Upper lobe of left lung (tissue), 6 donors: Measurements from ENCODE around the gene FOXO6. TPM values are rescaled to one million over a fixed set of nuclear protein-coding genes. Genes with fewer than 3 reads are reported as not detected.
A peak's percentile ranks its signal among the peaks of the same experiment; 100 is the strongest.

Source experiments
- ATAC-seq, 2 donors: fragments of 200-7000 bp; cut with Tn5 transposase; one replicate each; pipeline ENCODE4 v1.9.1; 2022; ENCODE audit warnings: mild to moderate bottlenecking in 2 of 2, moderate library complexity in 2 of 2; ENCODE audit not compliant: low FRiP score in 2 of 2
- DNase-seq, 2 donors: peaks; one replicate each; pipeline ENCODE4 v3.0.0-alpha.2; 2019 to 2020
- H3K27ac ChIP-seq, 4 donors: fragments of 200-600 bp; sonication (generic); one replicate each; pipeline ENCODE4 v1.5.1; 2016 to 2019
- H3K27me3 ChIP-seq, 4 donors: fragments of 200-600 bp; sonication (generic); one replicate each; pipeline ENCODE4 v1.5.1; 2017 to 2019
- H3K36me3 ChIP-seq, 4 donors: fragments of 200-600 bp; sonication (generic); one replicate each; pipeline ENCODE4 v1.5.1; 2016 to 2019
- H3K4me1 ChIP-seq, 4 donors: fragments of 200-600 bp; sonication (generic); one replicate each; pipeline ENCODE4 v1.5.1; 2018 to 2019
- H3K4me3 ChIP-seq, 4 donors: fragments of 200-600 bp; sonication (generic); one replicate each; pipeline ENCODE4 v1.5.1; 2017 to 2019; ENCODE audit warnings: mild to moderate bottlenecking in 2 of 4, moderate library complexity in 1 of 4
- H3K9me3 ChIP-seq, 4 donors: fragments of 200-600 bp; sonication (generic); one replicate each; pipeline ENCODE4 v1.5.1; 2018 to 2019
- CTCF ChIP-seq, 6 experiments: fragments of 450-650 bp in 4 of 6; fragments of 200-600 bp in 2 of 6; sonication (generic) in 2 of 6; IDR thresholded peaks; one replicate each; pipeline ENCODE4 v1.5.1; 2016 to 2019; ENCODE audit warnings: antibody characterized with exemption in 6 of 6
- EP300 ChIP-seq, 4 donors: sonication (generic); formaldehyde crosslinking; IDR thresholded peaks; one replicate each; pipeline ENCODE4 v1.5.1; 2017; ENCODE audit warnings: antibody characterized with exemption in 4 of 4, control low read depth in 2 of 4
- POLR2A ChIP-seq, 4 donors: fragments of 450-650 bp; IDR thresholded peaks; one replicate each; pipeline ENCODE4 v1.5.1; 2016 to 2017; ENCODE audit warnings: antibody characterized with exemption in 4 of 4, mild to moderate bottlenecking in 2 of 4
- POLR2AphosphoS5 ChIP-seq, 2 donors: sonication (generic); formaldehyde crosslinking; IDR thresholded peaks; one replicate each; pipeline ENCODE4 v1.5.1; 2017; ENCODE audit warnings: antibody characterized with exemption in 2 of 2
- WGBS, 2 donors: methylation state at CpG; one replicate each; pipeline ENCODE4 v1.1.5; 2017 to 2018; 5-methylcytosine and 5-hydroxymethylcytosine counted together
- total RNA-seq, 6 donors: library from RNA; depleted of rRNA in 4 of 6; stranded (reverse); fragments of >200 nt in 4 of 6; gene quantifications; one replicate each; pipeline versions ENCODE4 v1.1.0 to v1.2.1, GENCODE V29; 2016 to 2021
- donor health status: DM: no; HTN: no; CAD: no; lungs with moderate emphysema.
- donor health status: DM: no; HTN: yes; CAD: no; lungs with severe emphysema.

The FOXO6 gene
- total RNA-seq, 6 donors from 2014 or later = 0.31 to 1.2 (median 0.79) TPM

GRCh38 chr1:41404308-41404761, 43.1 kb downstream of the FOXO6 start:
- Histone ChIP-seq H3K27ac (no peak overlapping the region), H3K4me3 (no peak overlapping the region), H3K27me3 (no peaks in the 10 kb centered on the region), H3K4me1 (peaks cover 0 to 12% (median 4%) of the 10 kb centered on the region in 4 donors), H3K9me3 (no peaks in the 10 kb centered on the region), H3K36me3 (no peaks in the 10 kb centered on the region)
- WGBS, 2 donors = 2 to 3% methylated on average over 5 to 10 of the region's 10 CpGs
- TF ChIP-seq CTCF (IDR thresholded peaks at IDR 0.05) = no peak
- peak in 1 of 2 donors; percentile 33 for TF ChIP-seq POLR2AphosphoS5 (IDR thresholded peaks at IDR 0.05)
- no peak for DNase-seq
- peak in 1 of 2 donors; percentile 14 for ATAC-seq

GRCh38 chr1:41407664-41408252, 46.5 kb downstream of the FOXO6 start:
- no peak for ATAC-seq
- no peaks in the 10 kb centered on the region for H3K9me3 ChIP-seq
- no peaks in the 10 kb centered on the region for H3K36me3 ChIP-seq
- H3K4me3 ChIP-seq = no peak overlapping the region
- no peak for DNase-seq
- H3K4me1 ChIP-seq = peaks cover 0 to 12% (median 4%) of the 10 kb centered on the region in 4 donors
- 69 to 71% methylated on average over 12 to 14 of the region's 14 CpGs for WGBS, 2 donors
- TF ChIP-seq POLR2A (IDR thresholded peaks at IDR 0.05) (no peak), POLR2AphosphoS5 (IDR thresholded peaks at IDR 0.05) (no peak), EP300 (IDR thresholded peaks at IDR 0.05) (no peak), CTCF (IDR thresholded peaks at IDR 0.05) (no peak)
- no peak overlapping the region for H3K27ac ChIP-seq
- H3K27me3 ChIP-seq = no peaks in the 10 kb centered on the region

GRCh38 chr1:41408691-41409090, 47.5 kb downstream of the FOXO6 start:
- no peak for DNase-seq
- 76 to 77% methylated on average over 6 of the region's 6 CpGs for WGBS, 2 donors
- H3K27ac ChIP-seq = no peak overlapping the region
- TF ChIP-seq POLR2AphosphoS5 (IDR thresholded peaks at IDR 0.05) (no peak), CTCF (IDR thresholded peaks at IDR 0.05) (no peak), EP300 (IDR thresholded peaks at IDR 0.05) (no peak), POLR2A (IDR thresholded peaks at IDR 0.05) (no peak)
- ATAC-seq = no peak
- H3K4me3 ChIP-seq = no peak overlapping the region
- no peaks in the 10 kb centered on the region for H3K27me3 ChIP-seq
- no peaks in the 10 kb centered on the region for H3K36me3 ChIP-seq
- H3K9me3 ChIP-seq = no peaks in the 10 kb centered on the region
- peaks cover 0 to 12% (median 4%) of the 10 kb centered on the region in 4 donors for H3K4me1 ChIP-seq

GRCh38 chr1:41409825-41410224, 48.6 kb downstream of the FOXO6 start:
- H3K9me3 ChIP-seq = no peaks in the 10 kb centered on the region
- H3K27me3 ChIP-seq = no peaks in the 10 kb centered on the region
- whole genome bisulfite sequencing, 2 donors = 86 to 87% methylated on average over 7 of the region's 7 CpGs
- no peak overlapping the region for H3K4me3 ChIP-seq
- DNase-seq (no peak), ATAC-seq (no peak)
- no peak overlapping the region for H3K27ac ChIP-seq
- H3K4me1 ChIP-seq = peaks cover 0 to 2% (median under 1%) of the 10 kb centered on the region in 4 donors
- TF ChIP-seq EP300 (IDR thresholded peaks at IDR 0.05) (no peak), POLR2A (IDR thresholded peaks at IDR 0.05) (no peak), CTCF (IDR thresholded peaks at IDR 0.05) (no peak), POLR2AphosphoS5 (IDR thresholded peaks at IDR 0.05) (no peak)
- H3K36me3 ChIP-seq = no peaks in the 10 kb centered on the region

GRCh38 chr1:41410462-41410861, 49.2 kb downstream of the FOXO6 start:
- no peak for ATAC-seq
- WGBS, 2 donors = 86 to 87% methylated on average over 3 of the region's 3 CpGs
- no peaks in the 10 kb centered on the region for H3K4me1 ChIP-seq

More at GRCh38 chr1:41410462-41410861, 49.2 kb downstream of the FOXO6 start:
- H3K36me3 ChIP-seq = no peaks in the 10 kb centered on the region
- TF ChIP-seq EP300 (IDR thresholded peaks at IDR 0.05) (no peak), CTCF (IDR thresholded peaks at IDR 0.05) (no peak), POLR2A (IDR thresholded peaks at IDR 0.05) (no peak), POLR2AphosphoS5 (IDR thresholded peaks at IDR 0.05) (no peak)
- no peaks in the 10 kb centered on the region for H3K9me3 ChIP-seq
- H3K27me3 ChIP-seq = no peaks in the 10 kb centered on the region
- no peak overlapping the region for H3K4me3 ChIP-seq
- no peak overlapping the region for H3K27ac ChIP-seq
- no peak for DNase-seq
